IMR-90 (cell line): ENCODE measurements around the gene DYNLL2. TPM values are rescaled to one million over a fixed set of nuclear protein-coding genes. Genes with fewer than 3 reads are reported as not detected.
A peak's percentile ranks its signal among the peaks of the same experiment; 100 is the strongest.

Experiments
- ATAC-seq: fragments of 200-7000 bp; cut with Tn5 transposase; 2 replicates; pipeline ENCODE4 v1.9.1; 2020; ENCODE audit warnings: low read depth, mild to moderate bottlenecking, moderate library complexity
- BruUV-seq: library from RNA; stranded (reverse); fragments of 400-500 nt; replicated peaks from 2 replicates; lab custom pipeline; 2021; lab: Mats Ljungman, UMichigan
- CTCF ChIA-PET: fragments of 300-600 bp; formaldehyde crosslinking; extraction: SDS; loops from one replicate; lab custom pipeline; 2021; ENCODE audit warnings: antibody characterized with exemption; lab: Yijun Ruan, JAX
- POLR2A ChIA-PET: fragments of 300-600 bp; sonication (Branson Sonifier 250); formaldehyde crosslinking; loops from one replicate; lab custom pipeline; 2022; ENCODE audit warnings: antibody characterized with exemption; ENCODE audit not compliant: unreplicated experiment; lab: Charles Lee
- DNase-seq: peaks from one replicate; pipeline ENCODE4 v3.0.0; 2013
- H2AFZ ChIP-seq: replicated peaks from 2 replicates; pipeline ENCODE3; 2013; ENCODE audit warnings: low read length, mild to moderate bottlenecking; ENCODE audit not compliant: poor library complexity
- H2AK5ac ChIP-seq: 2 replicates; pipeline ENCODE4 v1.6.1; 2013; ENCODE audit warnings: low read depth, low read length, inconsistent platforms
- H2AK9ac ChIP-seq: replicated peaks from 2 replicates; pipeline ENCODE3; 2013; ENCODE audit warnings: mild to moderate bottlenecking, low read depth, low read length, moderate library complexity; ENCODE audit not compliant: poor library complexity
- H2BK120ac ChIP-seq: 2 replicates; pipeline ENCODE4 v1.6.1; 2013; ENCODE audit warnings: low read depth, low read length, inconsistent platforms
- H2BK15ac ChIP-seq: 3 replicates; pipeline ENCODE4 v1.6.1; 2013; ENCODE audit warnings: low read depth, low read length, inconsistent platforms
- H2BK20ac ChIP-seq: 2 replicates; pipeline ENCODE4 v1.6.1; 2013; ENCODE audit warnings: low read depth, mild to moderate bottlenecking, inconsistent platforms, low read length, moderate library complexity
- H2BK5ac ChIP-seq: 2 replicates; pipeline ENCODE4 v1.6.1; 2013; ENCODE audit warnings: mild to moderate bottlenecking, low read depth, low read length, inconsistent platforms; ENCODE audit not compliant: poor library complexity, severe bottlenecking
- H3K14ac ChIP-seq: replicated peaks from 2 replicates; pipeline ENCODE4 v1.6.1; 2013; ENCODE audit warnings: low read depth, low read length, inconsistent platforms
- H3K18ac ChIP-seq: 2 replicates; pipeline ENCODE4 v1.6.1; 2013; ENCODE audit warnings: low read depth, low read length, control low read depth
- H3K23ac ChIP-seq: 2 replicates; pipeline ENCODE4 v1.6.1; 2013; ENCODE audit warnings: low read depth, low read length, inconsistent platforms
- H3K27ac ChIP-seq: 2 replicates; pipeline ENCODE4 v1.5.1; 2013; ENCODE audit warnings: mild to moderate bottlenecking, control low read depth, low read length; ENCODE audit not compliant: insufficient read depth
- H3K27me3 ChIP-seq: 2 replicates; pipeline ENCODE4 v1.6.1; 2013; ENCODE audit warnings: low read length; ENCODE audit not compliant: control insufficient read depth, insufficient read depth
- H3K36me3 ChIP-seq: 2 replicates; pipeline ENCODE4 v1.6.1; 2013; ENCODE audit warnings: low read length, mixed read lengths; ENCODE audit not compliant: control insufficient read depth, insufficient read depth
- H3K4ac ChIP-seq: 2 replicates; pipeline ENCODE4 v1.6.1; 2013; ENCODE audit warnings: low read depth, low read length, inconsistent platforms
- H3K4me1 ChIP-seq: 2 replicates; pipeline ENCODE4 v1.6.1; 2013; ENCODE audit warnings: low read length, mixed read lengths; ENCODE audit not compliant: control insufficient read depth, insufficient read depth
- H3K4me2 ChIP-seq: 2 replicates; pipeline ENCODE4 v1.6.1; 2013; ENCODE audit warnings: low read depth, mild to moderate bottlenecking, control low read depth, low read length, moderate library complexity
- H3K4me3 ChIP-seq: 2 replicates; pipeline ENCODE4 v1.5.1; 2013; ENCODE audit warnings: low read depth, mild to moderate bottlenecking, control low read depth, low read length, moderate library complexity; ENCODE audit not compliant: insufficient read depth
- H3K56ac ChIP-seq: 2 replicates; pipeline ENCODE4 v1.6.1; 2013; ENCODE audit warnings: low read length, inconsistent platforms; ENCODE audit not compliant: insufficient read depth; ENCODE audit errors: extremely low read depth
- H3K79me1 ChIP-seq, 2 experiments: 2 replicates each; pipeline ENCODE4 v1.6.1; 2013; ENCODE audit warnings: low read length in 2 of 2, inconsistent platforms in 1 of 2, low read depth in 1 of 2
- H3K9ac ChIP-seq: 2 replicates; pipeline ENCODE4 v1.6.1; 2013; ENCODE audit warnings: low read depth, low read length, control low read depth
- H3K9me1 ChIP-seq: 2 replicates; pipeline ENCODE4 v1.6.1; 2013; ENCODE audit warnings: low read length, inconsistent platforms; ENCODE audit not compliant: insufficient read depth
- H3K9me3 ChIP-seq: 2 replicates; pipeline ENCODE4 v1.6.1; 2013; ENCODE audit warnings: low read length; ENCODE audit not compliant: control insufficient read depth, insufficient read depth
- H4K20me1 ChIP-seq: 2 replicates; pipeline ENCODE4 v1.6.1; 2013; ENCODE audit warnings: low read length, inconsistent platforms; ENCODE audit not compliant: insufficient read depth
- H4K5ac ChIP-seq: 2 replicates; pipeline ENCODE4 v1.6.1; 2013; ENCODE audit warnings: mild to moderate bottlenecking, low read depth, low read length, control low read depth
- H4K8ac ChIP-seq, 2 experiments: 2 replicates each; pipeline ENCODE4 v1.6.1; 2013; ENCODE audit warnings: low read depth in 2 of 2, low read length in 2 of 2, control low read depth in 1 of 2, inconsistent platforms in 1 of 2
- H4K91ac ChIP-seq: 2 replicates; pipeline ENCODE4 v1.6.1; 2013; ENCODE audit warnings: low read depth, low read length, inconsistent platforms; ENCODE audit not compliant: insufficient read depth
- BHLHE40 ChIP-seq: fragments of 150-350 bp; IDR thresholded peaks from 2 replicates; pipeline ENCODE4 v1.6.1; 2016; ENCODE audit warnings: mild to moderate bottlenecking, low read depth, low read length
- CHD1 ChIP-seq: IDR thresholded peaks from 2 replicates; pipeline ENCODE4 v1.6.1; 2012; ENCODE audit warnings: low read depth, low read length, improper control_type of control experiment
- MAFK ChIP-seq: IDR thresholded peaks from 2 replicates; pipeline ENCODE4 v1.6.1; 2012; ENCODE audit warnings: low read depth, low read length, improper control_type of control experiment
- WGBS, 2 experiments: methylation state at CpG; one replicate each; pipeline versions ENCODE4 v1.1.5 to v1.1.7; 2013; ENCODE audit warnings: missing lambda C conversion rate in 2 of 2; ENCODE audit not compliant: insufficient read length in 1 of 2; ENCODE audit errors: extremely low coverage in 2 of 2; 5-methylcytosine and 5-hydroxymethylcytosine counted together
- dilution Hi-C: fragments of 300-500 bp; cut with HindIII; formaldehyde crosslinking; loops from one replicate; pipeline ENCODE4 v1.14.3; 2018; ENCODE audit warnings: low sequenced_read_pairs; ENCODE audit not compliant: unreplicated experiment
- in situ Hi-C: fragments of 300-500 bp; cut with MboI; formaldehyde crosslinking; loops from 3 replicates; pipeline ENCODE4 v1.14.3; 2019; ENCODE audit warnings: low sequenced_read_pairs, inconsistent platforms, mixed read lengths
- intact Hi-C: fragments of 100-400 bp; cut with micrococcal nuclease; formaldehyde crosslinking; loops from 2 replicates; pipeline ENCODE4 v1.10.0; 2022
- polyA plus RNA-seq, 3 experiments: library from polyadenylated mRNA; depleted of rRNA; stranded (reverse); fragments of >200 nt; gene quantifications; 2 replicates each; pipeline ENCODE4 v1.2.3, GENCODE V29; 2012; ENCODE audit warnings: low replicate concordance in 1 of 3
- total RNA-seq: library from RNA; depleted of rRNA; stranded (reverse); fragments of >200 nt; gene quantifications from 2 replicates; pipeline ENCODE4 v1.2.3, GENCODE V29; 2012

Gene DYNLL2
- total and polyA plus RNA-seq, 2 of the 4 experiments (the other 2 are of a cell fraction) = 9.1 to 14.2 TPM

DNA sequence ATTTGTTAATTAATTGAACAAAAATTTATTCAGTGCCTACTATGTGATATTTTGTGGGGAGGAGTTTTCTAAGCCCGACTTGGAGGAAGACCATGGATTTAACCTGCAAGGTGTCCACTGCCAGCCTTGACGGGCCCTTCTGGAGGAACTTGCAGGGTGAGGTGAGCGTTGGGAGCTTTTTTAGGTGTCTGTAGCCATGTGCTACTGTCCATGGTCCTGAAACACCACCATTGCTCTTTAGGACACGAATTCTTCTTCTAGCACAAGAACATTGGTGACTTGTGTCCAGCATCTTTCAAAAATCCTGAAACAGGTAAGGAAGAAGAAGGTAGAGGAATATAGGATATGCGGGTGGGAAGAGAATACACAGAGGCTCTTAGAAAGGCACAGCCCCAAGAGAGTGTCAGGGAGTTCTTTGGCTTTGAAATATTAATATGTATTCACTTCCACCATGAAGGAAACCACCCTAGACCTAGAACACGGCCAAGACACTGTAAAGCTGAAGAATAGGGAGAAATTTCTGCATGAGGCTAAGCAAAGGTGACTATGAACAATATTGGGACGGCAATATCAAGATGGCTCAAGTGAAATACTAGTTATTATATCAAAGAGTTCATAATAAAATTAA is 37.1 kb downstream of the DYNLL2 start:
- no peaks in the 10 kb centered on the region for H3K9me3 ChIP-seq
- no peaks in the 10 kb centered on the region for H4K20me1 ChIP-seq
- intact Hi-C loops (loop anchor here (5.0 kb wide), 1 partner anchor 327 kb away; no protein-coding TSS in a partner anchor), dilution Hi-C loops (no loop called here), in situ Hi-C loops (loop anchor here (25.0 kb wide), 2 partner anchors 883 to 1008 kb away; no protein-coding TSS in a partner anchor)
- CTCF ChIA-PET = no interaction called here
- no peak overlapping the region for H4K8ac ChIP-seq
- no peak overlapping the region for H2BK15ac ChIP-seq
- H3K9ac ChIP-seq = no peak overlapping the region
- no CpG with 5 or more reads among the region's 7 CpGs for WGBS, 2 experiments
- H3K4me1 ChIP-seq = no peaks in the 10 kb centered on the region
- no peak overlapping the region for H3K4me2 ChIP-seq
- H3K4me3 ChIP-seq = no peak overlapping the region
- no peak overlapping the region for H2BK5ac ChIP-seq
- POLR2A ChIA-PET = no interaction called here
- H4K5ac ChIP-seq = no peak overlapping the region
- peaks cover 3% of the 10 kb centered on the region; the same call in 1 of the 2 replicates for H3K9me1 ChIP-seq
- TF ChIP-seq BHLHE40 (no peak), MAFK (no peak), CHD1 (no peak)
- peak; percentile 76 for ATAC-seq
- H3K23ac ChIP-seq = no peak overlapping the region
- no peak overlapping the region for H2BK120ac ChIP-seq
- H2AK9ac ChIP-seq = no peak overlapping the region
- no TSS peak for BruUV-seq
- DNase-seq = peak; percentile 66
- H3K36me3 ChIP-seq = no peaks in the 10 kb centered on the region
- no peak overlapping the region for H4K91ac ChIP-seq
- H2AFZ ChIP-seq = no peak overlapping the region
- H3K79me1 ChIP-seq = no peaks in the 10 kb centered on the region
- no peak overlapping the region for H3K18ac ChIP-seq
- no peak overlapping the region for H2BK20ac ChIP-seq
- no peak overlapping the region for H3K56ac ChIP-seq
- no peak overlapping the region for H2AK5ac ChIP-seq
- no peak overlapping the region for H3K4ac ChIP-seq
- H3K27ac ChIP-seq = no peak overlapping the region
- H3K14ac ChIP-seq = no peak overlapping the region
- peaks cover 7% of the 10 kb centered on the region; the same call in 1 of the 2 replicates for H3K27me3 ChIP-seq
